Right ventricle myocardium superior (tissue), 1 donor: ENCODE results near the gene TM4SF18. TPM values are rescaled to one million over a fixed set of nuclear protein-coding genes. Genes with fewer than 3 reads are reported as not detected.
A peak's percentile ranks its signal among the peaks of the same experiment; 100 is the strongest.

ENCODE experiments used
- ATAC-seq: fragments of 200-7000 bp; cut with Tn5 transposase; one replicate; pipeline ENCODE4 v1.9.1; 2020; ENCODE audit warnings: mild to moderate bottlenecking; ENCODE audit not compliant: poor library complexity
- DNase-seq: peaks from one replicate; pipeline ENCODE4 v3.0.0-alpha.2; 2020
- intact Hi-C: fragments of 100-400 bp; cut with DNase I; formaldehyde crosslinking; loops from one replicate; pipeline ENCODE4 v1.11.2; 2022
- total RNA-seq: library from RNA; stranded (reverse); fragmentation: NEBNext Ultra II Directional; extraction: Animal tissue kit (Norgen Biotek cat#: 25700); gene quantifications from one replicate; pipeline ENCODE4 v1.2.1, GENCODE V29; 2021
- donor health status: DM: no; HTN: yes; CAD: no; lungs with severe emphysema.

TM4SF18 gene
- total RNA-seq, 1 donor from 2014 or later = 13.2 TPM

- no peak for DNase-seq
- no peak for ATAC-seq
- intact Hi-C loops = no loop called here
Observed at GRCh38 chr3:149306751-149307434, 26.5 kb downstream of the TM4SF18 start.

GRCh38 chr3:149305376-149305775, 28.1 kb downstream of the TM4SF18 start:
- ATAC-seq = no peak
- no peak for DNase-seq
- intact Hi-C loops = no loop called here

- ATAC-seq (peak; percentile 67), DNase-seq (no peak)
- intact Hi-C loops = no loop called here
Observed at GRCh38 chr3:149299938-149300801, 33.3 kb downstream of the TM4SF18 start.

- ATAC-seq (no peak), DNase-seq (no peak)
- intact Hi-C loops = no loop called here
Observed at GRCh38 chr3:149296972-149297371, 36.5 kb downstream of the TM4SF18 start.

GRCh38 chr3:149292666-149293065, 40.8 kb downstream of the TM4SF18 start:
- no peak for DNase-seq
- intact Hi-C loops = no loop called here
- no peak for ATAC-seq

- ATAC-seq (no peak), DNase-seq (no peak)
- intact Hi-C loops = no loop called here
Observed at GRCh38 chr3:149291178-149291577, 42.3 kb downstream of the TM4SF18 start.

- intact Hi-C loops = no loop called here
- no peak for ATAC-seq
- DNase-seq = no peak
Observed at GRCh38 chr3:149288655-149289054, 44.8 kb downstream of the TM4SF18 start.

- DNase-seq = no peak
- intact Hi-C loops = no loop called here
- ATAC-seq = no peak
Observed at GRCh38 chr3:149284034-149284433, 49.4 kb downstream of the TM4SF18 start.

- DNase-seq = no peak
- ATAC-seq = no peak
- intact Hi-C loops = no loop called here
Observed at GRCh38 chr3:149283401-149283800, 50.0 kb downstream of the TM4SF18 start.

GRCh38 chr3:149282836-149283235, 50.6 kb downstream of the TM4SF18 start:
- intact Hi-C loops = no loop called here
- DNase-seq (no peak), ATAC-seq (no peak)

GRCh38 chr3:149282322-149282721, 51.1 kb downstream of the TM4SF18 start:
- ATAC-seq (no peak), DNase-seq (no peak)
- intact Hi-C loops = no loop called here

GRCh38 chr3:149280671-149281349, 52.6 kb downstream of the TM4SF18 start:
- intact Hi-C loops = no loop called here
- no peak for ATAC-seq
- no peak for DNase-seq

GRCh38 chr3:149278911-149279310, 54.5 kb downstream of the TM4SF18 start:
- no peak for ATAC-seq
- intact Hi-C loops = no loop called here
- DNase-seq = no peak

- ATAC-seq (no peak), DNase-seq (no peak)
- intact Hi-C loops = no loop called here
Observed at GRCh38 chr3:149277331-149277813, 56.1 kb downstream of the TM4SF18 start.

GRCh38 chr3:149276619-149277018, 56.8 kb downstream of the TM4SF18 start:
- ATAC-seq = no peak
- intact Hi-C loops = no loop called here
- no peak for DNase-seq

GRCh38 chr3:149274220-149274619, 59.2 kb downstream of the TM4SF18 start:
- peak; percentile 57 for ATAC-seq
- intact Hi-C loops = no loop called here

GRCh38 chr3:149273096-149273751, 60.2 kb downstream of the TM4SF18 start:
- intact Hi-C loops = loop anchor here (2.0 kb wide), 2 partner anchors 152 to 316 kb away; no protein-coding TSS in a partner anchor
- ATAC-seq (peak; percentile 93), DNase-seq (no peak)

More at GRCh38 chr3:149274220-149274619, 59.2 kb downstream of the TM4SF18 start:
- no peak for DNase-seq

GRCh38 chr3:149271669-149272068, 61.8 kb downstream of the TM4SF18 start:
- ATAC-seq (no peak), DNase-seq (no peak)
- intact Hi-C loops = loop anchor here (2.0 kb wide), 2 partner anchors 151 to 315 kb away; no protein-coding TSS in a partner anchor

GRCh38 chr3:149270180-149270579, 63.3 kb downstream of the TM4SF18 start:
- no peak for ATAC-seq
- intact Hi-C loops = no loop called here
- DNase-seq = no peak
